Glutamatergic neuron (in vitro differentiated cells): ENCODE results near the gene ADSS1. TPM values are rescaled to one million over a fixed set of nuclear protein-coding genes. Genes with fewer than 3 reads are reported as not detected.

Experiments used
- DNase-seq: peaks from one replicate; pipeline ENCODE4 v3.0.0; 2022
- H3K27ac Mint-ChIP-seq: one replicate; pipeline ENCODE4 v1.8.0; 2020; ENCODE audit warnings: mild to moderate bottlenecking, mixed read lengths, inconsistent platforms; ENCODE audit not compliant: unreplicated experiment
- H3K27me3 Mint-ChIP-seq: one replicate; pipeline ENCODE4 v1.8.0; 2020; ENCODE audit warnings: mild to moderate bottlenecking, moderate library complexity, mixed read lengths, inconsistent platforms; ENCODE audit not compliant: unreplicated experiment
- H3K36me3 Mint-ChIP-seq: one replicate; pipeline ENCODE4 v1.8.0; 2020; ENCODE audit warnings: mild to moderate bottlenecking, mixed read lengths, inconsistent platforms; ENCODE audit not compliant: unreplicated experiment
- H3K4me1 Mint-ChIP-seq: one replicate; pipeline ENCODE4 v1.8.0; 2020; ENCODE audit warnings: mild to moderate bottlenecking, low read depth, mixed read lengths, inconsistent platforms; ENCODE audit not compliant: unreplicated experiment
- H3K4me3 Mint-ChIP-seq: one replicate; pipeline ENCODE4 v1.8.0; 2020; ENCODE audit warnings: mild to moderate bottlenecking, mixed read lengths, inconsistent platforms; ENCODE audit not compliant: unreplicated experiment
- H3K9me3 Mint-ChIP-seq: one replicate; pipeline ENCODE4 v1.8.0; 2020; ENCODE audit warnings: mild to moderate bottlenecking, moderate library complexity, mixed read lengths, inconsistent platforms; ENCODE audit not compliant: unreplicated experiment
- total RNA-seq: library from RNA; stranded (reverse); fragmentation: NEBNext Ultra II Directional; extraction: Animal tissue kit (Norgen Biotek cat#: 25700); gene quantifications from one replicate; pipeline ENCODE4 v1.2.1, GENCODE V29; 2021; ENCODE audit not compliant: unreplicated experiment
- TF ChIP-seq, protein P1 (sequence below): fragments of 200-600 bp; sonication (generic); IDR thresholded peaks from one replicate; pipeline ENCODE4 v1.5.0; 2021; ENCODE audit not compliant: partially characterized antibody, unreplicated experiment

Gene ADSS1
- total RNA-seq, 1 donor from 2014 or later = 45.1 TPM

DNA sequence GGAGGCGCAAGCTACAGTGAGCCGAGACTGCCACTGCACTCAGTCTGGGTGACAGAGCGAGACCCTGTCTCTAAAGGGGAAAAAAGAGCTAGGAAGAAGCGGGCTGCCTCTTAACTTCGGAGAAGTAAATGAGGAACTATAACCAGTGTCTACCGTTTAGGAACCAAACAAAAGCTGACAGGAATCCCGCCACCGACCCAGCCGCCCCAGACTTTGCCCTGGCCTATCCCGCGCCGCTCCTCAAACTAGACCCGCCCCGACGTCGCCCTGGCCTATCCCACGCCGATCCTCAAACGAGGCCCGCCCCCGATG is 28.4 kb downstream of the ADSS1 start:
- peak overlapping the region; percentile 86 for H3K4me3 Mint-ChIP-seq
- H3K9me3 Mint-ChIP-seq = peaks cover 8% of the 10 kb centered on the region
- H3K27ac Mint-ChIP-seq = peak overlapping the region; percentile 48
- TF ChIP-seq, protein P1, sequence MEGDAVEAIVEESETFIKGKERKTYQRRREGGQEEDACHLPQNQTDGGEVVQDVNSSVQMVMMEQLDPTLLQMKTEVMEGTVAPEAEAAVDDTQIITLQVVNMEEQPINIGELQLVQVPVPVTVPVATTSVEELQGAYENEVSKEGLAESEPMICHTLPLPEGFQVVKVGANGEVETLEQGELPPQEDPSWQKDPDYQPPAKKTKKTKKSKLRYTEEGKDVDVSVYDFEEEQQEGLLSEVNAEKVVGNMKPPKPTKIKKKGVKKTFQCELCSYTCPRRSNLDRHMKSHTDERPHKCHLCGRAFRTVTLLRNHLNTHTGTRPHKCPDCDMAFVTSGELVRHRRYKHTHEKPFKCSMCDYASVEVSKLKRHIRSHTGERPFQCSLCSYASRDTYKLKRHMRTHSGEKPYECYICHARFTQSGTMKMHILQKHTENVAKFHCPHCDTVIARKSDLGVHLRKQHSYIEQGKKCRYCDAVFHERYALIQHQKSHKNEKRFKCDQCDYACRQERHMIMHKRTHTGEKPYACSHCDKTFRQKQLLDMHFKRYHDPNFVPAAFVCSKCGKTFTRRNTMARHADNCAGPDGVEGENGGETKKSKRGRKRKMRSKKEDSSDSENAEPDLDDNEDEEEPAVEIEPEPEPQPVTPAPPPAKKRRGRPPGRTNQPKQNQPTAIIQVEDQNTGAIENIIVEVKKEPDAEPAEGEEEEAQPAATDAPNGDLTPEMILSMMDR = no peak
- no peak for DNase-seq
- H3K36me3 Mint-ChIP-seq = no peaks in the 10 kb centered on the region
- peaks cover 15% of the 10 kb centered on the region for H3K27me3 Mint-ChIP-seq
- H3K4me1 Mint-ChIP-seq = peaks cover 15% of the 10 kb centered on the region

DNA sequence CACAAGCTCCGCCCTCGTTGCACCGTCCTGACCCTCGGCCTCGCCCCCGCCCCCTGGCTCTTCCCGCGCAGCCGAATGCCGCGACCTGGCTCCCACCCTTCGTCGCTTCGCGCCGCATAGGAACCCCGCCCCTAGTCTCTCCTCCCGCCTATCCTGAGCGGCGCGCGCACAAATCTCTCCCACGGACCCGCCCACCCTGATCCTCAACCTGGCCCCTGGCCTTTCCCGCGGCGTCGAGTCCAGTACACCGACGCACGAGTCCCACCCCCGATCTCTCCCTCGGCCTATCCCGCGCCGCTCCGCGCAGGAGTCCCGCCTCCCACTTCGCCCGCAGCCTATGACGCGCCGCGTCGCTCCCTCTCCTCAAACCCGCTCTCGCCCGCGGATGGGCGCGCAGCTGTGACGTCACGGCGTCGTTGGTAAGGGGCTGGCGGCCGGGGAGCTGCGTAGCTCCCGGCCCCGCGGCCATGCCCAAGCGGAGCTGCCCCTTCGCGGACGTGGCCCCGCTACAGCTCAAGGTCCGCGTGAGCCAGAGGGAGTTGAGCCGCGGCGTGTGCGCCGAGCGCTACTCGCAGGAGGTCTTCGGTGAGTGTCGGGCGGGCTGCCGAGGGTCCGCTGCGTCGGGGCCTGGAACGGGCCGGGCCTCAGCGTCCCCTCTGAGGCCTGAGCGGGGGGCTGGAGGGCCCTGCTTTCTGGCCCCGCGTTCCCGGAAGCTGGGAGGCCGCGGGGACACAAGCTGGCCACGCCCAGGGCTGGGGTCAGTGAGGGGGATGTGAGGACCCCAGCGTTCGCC is 28.9 kb downstream of the ADSS1 start, which contains the start of gene SIVA1:
Gene SIVA1 (plus strand): TSS at position 413 of the 793 bp plus-strand sequence. CDS start 55 bp downstream, at position 468.
- DNase-seq = peak; percentile 100
- no peaks in the 10 kb centered on the region for H3K36me3 Mint-ChIP-seq
- TF ChIP-seq, protein P1 = no peak
- H3K4me3 Mint-ChIP-seq = peak within 1 kb of the TSS; percentile 91
- peaks cover 15% of the 10 kb centered on the region for H3K27me3 Mint-ChIP-seq
- H3K27ac Mint-ChIP-seq = peak within 1 kb of the TSS; percentile 79
- peaks cover 8% of the 10 kb centered on the region for H3K9me3 Mint-ChIP-seq
- peaks cover 13% of the 10 kb centered on the region for H3K4me1 Mint-ChIP-seq

DNA sequence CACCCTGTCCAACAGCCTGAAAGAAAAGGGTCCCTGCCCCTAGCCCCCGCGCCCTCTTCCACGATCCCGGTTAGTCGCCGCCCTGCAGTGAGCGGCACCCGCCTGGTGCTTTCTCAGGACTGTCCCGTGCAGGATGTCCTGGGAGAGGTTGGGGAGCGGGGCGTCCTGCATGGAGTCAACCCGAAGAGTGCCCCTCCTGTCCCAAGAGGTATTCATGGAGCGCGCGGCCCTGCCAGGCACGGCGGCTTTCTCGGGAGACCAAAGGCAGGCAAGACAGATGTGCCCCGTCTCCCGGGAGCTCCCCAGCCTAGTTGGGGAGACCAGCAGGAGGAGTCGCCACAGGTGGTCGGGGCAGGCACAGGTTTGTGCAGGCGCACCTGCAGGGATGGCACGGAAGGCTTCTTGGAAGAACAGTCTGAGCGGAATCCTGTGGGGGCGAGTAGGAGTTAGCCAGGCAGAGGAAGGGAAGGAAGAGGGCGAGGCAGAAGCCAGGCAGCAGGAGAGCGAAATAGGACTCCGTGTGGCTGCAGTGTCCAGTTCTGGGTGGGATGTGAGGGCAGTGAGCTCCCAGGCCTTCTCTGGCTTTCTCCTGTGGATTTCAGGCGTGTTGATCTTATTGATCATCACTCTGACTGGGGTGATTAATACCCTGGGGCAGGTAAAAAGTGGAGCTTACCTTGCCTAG is 29.6 kb downstream of the ADSS1 start:
- DNase-seq = no peak
- Mint-ChIP-seq H3K36me3 (no peaks in the 10 kb centered on the region), H3K9me3 (peaks cover 8% of the 10 kb centered on the region), H3K4me3 (peak overlapping the region; percentile 91), H3K27me3 (peaks cover 15% of the 10 kb centered on the region), H3K4me1 (peaks cover 11% of the 10 kb centered on the region), H3K27ac (peak overlapping the region; percentile 79)
- TF ChIP-seq, protein P1 = no peak

DNA sequence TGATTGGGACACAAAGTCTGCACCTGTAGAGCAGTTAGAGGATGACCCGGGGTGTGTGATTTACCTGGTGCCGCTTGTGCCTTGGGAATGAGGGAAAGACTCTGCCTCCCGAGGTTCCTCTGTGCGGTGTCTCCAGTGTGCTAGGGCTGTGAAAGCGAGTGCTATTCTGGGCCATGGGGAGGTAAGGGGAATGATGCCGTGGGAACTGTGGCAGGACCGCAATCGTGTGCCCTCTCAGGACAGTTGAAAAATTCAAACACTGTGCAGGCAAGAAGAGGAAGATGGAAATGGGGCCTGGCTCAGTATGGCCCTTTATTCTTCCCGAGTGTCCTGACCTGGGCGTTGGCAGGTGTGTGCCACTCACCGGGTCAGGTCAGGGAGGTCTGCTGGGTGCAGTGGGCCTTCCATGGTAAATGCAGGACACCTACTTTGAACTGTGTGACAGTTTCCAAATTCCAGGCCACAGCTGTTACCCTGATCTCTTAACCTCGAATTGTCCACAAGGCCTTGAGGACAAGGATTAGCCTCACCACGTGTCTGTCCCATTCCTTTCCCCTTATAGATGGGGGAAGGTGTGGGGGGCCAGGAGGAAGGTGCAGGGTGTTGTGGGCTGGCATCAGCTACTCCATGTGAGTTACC is 30.3 kb downstream of the ADSS1 start:
- Mint-ChIP-seq H3K4me3 (peak overlapping the region; percentile 91), H3K9me3 (peaks cover 8% of the 10 kb centered on the region), H3K36me3 (no peaks in the 10 kb centered on the region), H3K4me1 (peaks cover 8% of the 10 kb centered on the region), H3K27ac (peak overlapping the region; percentile 79), H3K27me3 (peaks cover 15% of the 10 kb centered on the region)
- no peak for DNase-seq
- TF ChIP-seq, protein P1 = no peak
